PC-3 (cell line): ENCODE data around the gene IL12RB1.

Experiments used
- CTCF ChIP-seq: fragments of 300-600 bp; sonication (generic); conservative IDR thresholded peaks from 2 replicates; pipeline ENCODE4 v1.5.1; 2017; ENCODE audit warnings: antibody characterized with exemption, low read depth, mild to moderate bottlenecking, low read length
- EZH2 ChIP-seq: fragments of 300-600 bp; sonication (generic); IDR thresholded peaks from one replicate; pipeline ENCODE4 v1.6.1; 2017; ENCODE audit warnings: antibody characterized with exemption, mild to moderate bottlenecking, low read length; ENCODE audit not compliant: unreplicated experiment

GRCh38 chr19:18070181-18070580 is 16.6 kb downstream of the IL12RB1 start:
- TF ChIP-seq CTCF: no peak
- TF ChIP-seq EZH2: no peak
